ENCODE results near the gene SPRYD4. TPM values are rescaled to one million over a fixed set of nuclear protein-coding genes. Genes with fewer than 3 reads are reported as not detected.

SPRYD4 gene
- total and polyA plus RNA-seq, 9 of the 15 experiments (the other 6 are each of a cell fraction or from before 2014, with no cell fraction given) = 1.8 to 4.7 (median 2.8) TPM

GRCh38 chr12:56425193-56425592 lies 43.2 kb upstream of the SPRYD4 start:
- Histone ChIP-seq H4K20me1 (replicated peaks; ENCODE audit: control insufficient read depth, insufficient read depth, low read length) (no peaks in the 10 kb centered on the region), H2AFZ (ENCODE audit: low read depth, low read length) (no peak overlapping the region), H3K36me3 (ENCODE audit: control insufficient read depth, insufficient read depth, low read length) (peaks cover 86% of the 10 kb centered on the region), H3K9ac (ENCODE audit: insufficient read depth in 1 of 2, low read depth in 2 of 2, low read length in 2 of 2) (no peak overlapping the region), H3K79me2 (ENCODE audit: control insufficient read depth, insufficient read depth, low read length) (no peaks in the 10 kb centered on the region), H3K4me1 (replicated peaks in 1 of 2; ENCODE audit: control insufficient read depth in 2 of 2, insufficient read depth in 2 of 2, low read length in 2 of 2) (no peaks in the 10 kb centered on the region), H3K27ac (ENCODE audit: extremely low read depth, low read depth, low read length) (no peak overlapping the region), H3K4me2 (ENCODE audit: insufficient read depth, low read length) (no peak overlapping the region), H3K9me3 (replicated peaks; ENCODE audit: control insufficient read depth, insufficient read depth, low read depth, low read length) (no peaks in the 10 kb centered on the region), H3K9me1 (ENCODE audit: control insufficient read depth, insufficient read depth, low read length) (peaks cover 3% of the 10 kb centered on the region), H3K27me3 (ENCODE audit: control insufficient read depth in 2 of 2, insufficient read depth in 2 of 2, low read length in 2 of 2) (no peaks in the 10 kb centered on the region), H3K4me3 (no peak overlapping the region)
- in situ Hi-C loops (cut with MboI) = no loop called here
- CTCF ChIA-PET (ENCODE audit: low intra/inter-chr PET ratio) = no interaction called here
- ATAC-seq (no peak), DNase-seq (ENCODE audit: extremely low read depth in 1 of 4, low spot score in 3 of 4) (no peak), FAIRE-seq (no peak)
- POLR2A ChIA-PET = interaction anchor here (0.7 to 2.7 kb wide), 3 partner anchors 11 to 74 kb away, joined by 3 to 12 read pairs (median 3); no protein-coding TSS in a partner anchor
- WGBS (ENCODE audit: insufficient coverage, low coverage, missing lambda C conversion rate) = 93% methylated on average over 1 of the region's 1 CpG
- TF ChIP-seq XRCC4 (IDR thresholded peaks at IDR 0.05; ENCODE audit: extremely low read depth, insufficient read depth, insufficient read length) = no peak
- no peak for TF ChIP-seq ZNF3 (CRISPR knock-in tag; IDR thresholded peaks at IDR 0.05)
- TF ChIP-seq BCLAF1 (IDR thresholded peaks at IDR 0.05; ENCODE audit: borderline replicate concordance in 1 of 2, control insufficient read depth in 1 of 2, low read depth in 2 of 2, low read length in 1 of 2) = no peak
- TF ChIP-seq HNRNPLL (IDR thresholded peaks at IDR 0.05; ENCODE audit: low read depth, low read length, poor library complexity, severe bottlenecking) = no peak
- no peak for TF ChIP-seq SRSF3 (IDR thresholded peaks at IDR 0.05; ENCODE audit: insufficient read depth, low read length)
- TF ChIP-seq PTRF (tag; IDR thresholded peaks at IDR 0.05) = no peak
- TF ChIP-seq SP1 (CRISPR knock-in tag; IDR thresholded peaks at IDR 0.05) = no peak
- TF ChIP-seq SRSF1 (IDR thresholded peaks at IDR 0.05; ENCODE audit: low read depth, low read length) = no peak
- TF ChIP-seq, protein P1, sequence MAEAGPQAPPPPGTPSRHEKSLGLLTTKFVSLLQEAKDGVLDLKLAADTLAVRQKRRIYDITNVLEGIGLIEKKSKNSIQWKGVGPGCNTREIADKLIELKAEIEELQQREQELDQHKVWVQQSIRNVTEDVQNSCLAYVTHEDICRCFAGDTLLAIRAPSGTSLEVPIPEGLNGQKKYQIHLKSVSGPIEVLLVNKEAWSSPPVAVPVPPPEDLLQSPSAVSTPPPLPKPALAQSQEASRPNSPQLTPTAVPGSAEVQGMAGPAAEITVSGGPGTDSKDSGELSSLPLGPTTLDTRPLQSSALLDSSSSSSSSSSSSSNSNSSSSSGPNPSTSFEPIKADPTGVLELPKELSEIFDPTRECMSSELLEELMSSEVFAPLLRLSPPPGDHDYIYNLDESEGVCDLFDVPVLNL (CRISPR knock-in tag; IDR thresholded peaks at IDR 0.05; ENCODE audit: low read depth) = no peak
- TF ChIP-seq C11orf30 (IDR thresholded peaks at IDR 0.05; ENCODE audit: low read depth) = no peak
- no peak for TF ChIP-seq SMARCC2 (IDR thresholded peaks at IDR 0.05; ENCODE audit: low read depth)
- no peak for TF ChIP-seq NFIX (CRISPR knock-in tag; IDR thresholded peaks at IDR 0.05; ENCODE audit: low read depth)
- no peak for TF ChIP-seq RFX1 (IDR thresholded peaks at IDR 0.05)
- no peak for TF ChIP-seq SMC3 (conservative IDR thresholded peaks at IDR 0.05; ENCODE audit: insufficient read depth, low read depth, low read length)
- TF ChIP-seq NCOA2 (IDR thresholded peaks at IDR 0.05; ENCODE audit: partially characterized antibody in 2 of 2) = no peak
- TF ChIP-seq ZNF212 (CRISPR knock-in tag; IDR thresholded peaks at IDR 0.05) = no peak
- no peak for TF ChIP-seq STAT5A (IDR thresholded peaks at IDR 0.05; ENCODE audit: borderline replicate concordance, low read length)
- intact Hi-C loops (cut with micrococcal nuclease) = no loop called here
- no TSS peak for BruUV-seq (replicated peaks)

Data from K562 (cell line).